Activated T-helper 1 cell treated with anti-CD3 and anti-CD28 coated beads, Interleukin-2, amount 50 U/mL, for 16 hours (primary cell): Measurements from ENCODE around the gene KDM6A.
"Not testable (repeated sequence)": the region's sequence is repeated elsewhere in the genome, so short reads cannot be mapped to it uniquely, and the experiment has no call there.

Experiments
- DNase-seq, 2 donors: peaks; one replicate each; pipeline ENCODE4 v3.0.0-alpha.2; 2020; ENCODE audit warnings: low read depth in 1 of 2, low spot score in 1 of 2

KDM6A gene

DNA sequence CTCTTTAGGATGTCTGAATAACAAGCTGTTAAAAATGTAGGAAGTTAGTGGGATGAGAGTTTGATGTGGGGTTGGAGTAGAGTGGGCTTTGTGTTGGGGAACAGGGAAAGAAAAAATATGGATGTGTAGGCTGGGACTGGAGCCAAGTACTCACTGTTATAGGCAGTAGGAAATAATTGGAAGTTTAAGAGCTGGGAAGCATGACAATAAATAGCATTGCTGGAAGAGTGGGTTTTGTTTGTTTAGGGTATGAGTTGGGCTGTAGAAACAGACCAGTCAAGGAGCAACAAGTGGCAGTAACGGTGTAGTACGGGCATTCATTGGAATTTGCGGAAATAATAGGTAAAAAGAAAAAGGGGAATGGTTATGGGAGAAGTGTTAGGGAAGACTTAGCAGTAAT is 81.6 kb downstream of the KDM6A start:
- DNase-seq = no peak

DNA sequence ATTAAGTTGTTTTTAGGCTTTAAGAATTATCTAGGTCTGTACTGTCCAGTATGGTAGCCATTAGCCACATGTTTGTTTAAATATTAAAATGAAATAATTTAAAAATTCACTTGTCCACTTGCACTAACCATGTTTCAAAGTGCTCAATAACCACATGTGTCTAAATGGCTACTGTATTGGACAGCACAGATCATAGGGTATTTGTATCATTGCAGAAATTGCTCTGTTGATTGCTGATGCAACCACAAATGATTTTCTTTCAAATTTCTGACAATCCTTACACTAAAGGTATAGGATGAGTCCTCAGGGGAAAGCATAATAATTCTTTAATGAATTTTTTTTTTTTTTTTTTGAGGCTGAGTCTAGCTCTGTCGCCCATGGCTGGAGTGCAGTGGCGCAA is 84.9 kb downstream of the KDM6A start:
- no peak for DNase-seq

DNA sequence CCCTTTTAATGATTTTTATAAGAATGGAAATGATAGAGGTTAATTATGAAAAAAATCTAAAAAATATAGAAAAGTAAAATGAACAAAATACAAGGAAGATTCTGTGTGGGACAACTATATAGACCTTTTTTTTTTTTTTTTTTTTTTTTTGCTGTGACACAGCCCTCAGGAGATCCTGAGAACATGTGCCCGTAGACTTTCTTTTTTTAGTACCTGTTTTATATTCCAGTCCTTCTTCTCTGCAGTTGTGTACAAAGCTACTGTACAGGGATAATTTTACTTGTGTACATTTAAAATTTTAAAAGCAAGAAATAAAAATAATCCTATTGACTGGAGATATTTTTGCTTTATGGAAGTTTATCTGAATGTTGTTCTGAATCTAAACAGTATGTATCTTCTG is 85.5 kb downstream of the KDM6A start:
- DNase-seq = no peak

DNA sequence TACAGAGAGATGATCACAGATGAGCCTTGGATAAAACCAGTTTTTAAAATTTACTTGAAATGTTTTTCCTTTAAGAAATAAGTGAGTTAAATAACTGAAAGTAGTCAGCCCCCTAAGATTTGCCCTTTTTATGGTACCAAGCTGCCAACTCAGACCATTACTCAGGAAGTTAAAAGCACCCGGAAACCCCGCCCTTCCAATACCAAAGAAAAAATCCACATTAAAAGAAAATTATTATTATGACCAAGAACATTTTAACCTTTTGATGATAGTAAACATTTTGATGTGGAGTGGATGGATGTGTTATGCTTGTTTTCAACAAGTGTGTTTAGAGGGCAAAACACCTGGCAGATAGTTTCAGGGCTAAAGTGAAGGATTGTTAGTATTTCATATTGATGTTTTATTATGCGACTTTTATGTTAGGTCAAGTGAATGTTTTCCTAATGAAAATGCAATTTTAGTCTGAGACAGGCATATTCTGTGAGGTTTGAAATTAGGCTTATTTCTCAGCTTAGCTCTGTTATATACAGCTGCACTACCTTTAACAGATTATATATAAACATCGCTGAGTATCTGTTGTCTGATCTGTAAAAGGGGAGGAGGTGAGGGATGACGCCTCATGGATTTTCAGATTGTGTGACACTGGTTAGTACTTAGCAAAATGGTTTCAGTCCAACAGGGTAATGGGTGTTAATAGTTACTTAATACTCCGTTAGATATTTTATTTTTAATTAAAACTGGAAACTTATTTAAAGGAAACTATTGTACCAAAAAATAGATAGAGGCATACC is 89.0 kb downstream of the KDM6A start:
- no peak for DNase-seq

DNA sequence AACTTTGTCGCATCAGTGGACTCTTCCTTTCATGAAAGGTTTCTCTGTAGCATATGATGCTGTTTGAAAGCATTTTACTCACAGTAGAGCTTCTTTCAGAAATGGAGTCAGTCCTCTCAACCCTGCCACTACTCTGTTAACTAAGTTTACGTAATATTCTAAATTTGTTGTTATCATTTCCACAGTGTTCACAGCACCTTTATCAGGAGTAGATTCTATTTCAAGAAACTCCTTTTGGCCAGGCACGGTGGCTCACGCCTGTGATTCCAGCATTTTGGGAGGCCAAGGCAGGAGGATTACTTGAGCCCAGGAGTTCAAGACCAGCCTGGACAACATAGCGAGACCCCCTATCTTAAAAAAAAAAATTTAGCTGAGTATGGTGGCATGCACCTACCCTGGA is 90.0 kb downstream of the KDM6A start:
- no peak for DNase-seq

DNA sequence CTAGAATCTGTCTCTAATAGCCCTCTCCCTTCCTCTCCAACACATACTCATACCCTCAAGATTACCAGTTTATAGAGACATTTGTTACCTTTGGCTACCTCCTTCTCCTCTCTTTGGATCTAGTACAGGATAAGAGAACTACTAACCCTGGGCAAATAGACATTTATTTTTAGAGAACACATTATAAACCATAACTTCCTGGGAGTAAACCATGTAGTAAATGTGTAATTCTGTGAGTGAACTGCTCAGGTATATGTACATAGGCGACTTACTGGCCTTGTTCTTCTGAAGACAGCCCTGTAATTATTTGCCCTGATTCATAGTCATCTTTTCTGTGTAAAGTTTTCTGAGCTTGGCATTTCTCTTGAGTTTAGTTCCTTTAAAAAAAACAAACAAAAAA is 94.2 kb downstream of the KDM6A start:
- no peak for DNase-seq

DNA sequence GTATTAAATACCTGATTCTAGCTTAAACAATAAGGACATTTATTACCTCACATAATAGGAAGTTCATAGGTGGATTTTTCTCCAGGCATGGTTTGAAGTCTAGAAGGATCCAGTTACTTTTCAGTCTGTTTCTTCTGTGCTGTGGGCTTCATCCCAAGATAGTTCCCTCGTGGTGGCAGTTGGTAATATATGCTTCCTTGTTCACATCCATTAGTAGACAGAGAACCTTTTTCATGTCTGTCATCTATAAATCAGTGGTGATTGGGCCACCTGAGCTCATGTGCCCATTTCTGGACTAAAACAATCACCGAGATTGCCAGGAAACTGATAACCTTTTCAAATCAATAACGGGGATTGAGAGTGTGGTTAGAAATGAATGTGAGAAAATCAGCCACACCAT is 97.7 kb downstream of the KDM6A start:
- no peak for DNase-seq

DNA sequence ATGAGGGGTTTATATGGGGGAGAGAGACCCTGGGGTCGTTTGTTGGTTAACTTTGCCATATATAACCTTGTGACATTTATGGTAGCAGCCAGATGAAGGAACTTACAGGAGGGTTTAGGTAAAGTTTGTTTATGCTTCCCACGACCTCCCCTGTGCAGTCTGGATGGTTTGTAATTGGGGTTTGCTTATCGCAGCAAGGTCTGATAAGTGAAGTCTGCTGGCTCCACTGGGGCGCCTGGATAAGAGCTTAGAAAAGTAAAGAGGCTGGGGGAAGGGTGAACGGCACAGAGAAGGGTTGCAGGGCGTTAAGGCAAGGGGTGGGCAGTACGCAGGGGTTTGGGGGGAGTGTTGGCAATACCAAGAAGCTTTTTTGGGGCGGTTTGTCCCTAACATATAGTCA is 98.7 kb downstream of the KDM6A start:
- no peak for DNase-seq

DNA sequence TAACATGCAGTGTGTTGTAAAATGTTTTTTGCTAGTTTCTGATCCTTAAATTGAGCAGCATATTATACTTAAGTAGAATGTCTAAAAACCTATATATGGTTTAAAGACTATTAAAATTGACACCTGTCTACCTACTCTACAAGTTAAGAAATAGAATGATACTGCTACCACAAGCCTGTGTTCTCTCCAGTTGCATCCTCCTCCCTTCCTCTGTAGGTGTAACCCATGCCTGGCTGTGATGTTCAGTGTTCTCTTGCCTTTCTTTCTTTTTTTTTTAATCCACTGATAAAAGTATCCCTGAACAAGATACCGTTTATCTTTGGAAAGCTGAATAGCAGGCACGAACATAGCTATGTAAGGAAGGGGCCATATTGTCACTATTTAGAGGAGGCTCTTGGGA is 99.1 kb downstream of the KDM6A start:
- no peak for DNase-seq

DNA sequence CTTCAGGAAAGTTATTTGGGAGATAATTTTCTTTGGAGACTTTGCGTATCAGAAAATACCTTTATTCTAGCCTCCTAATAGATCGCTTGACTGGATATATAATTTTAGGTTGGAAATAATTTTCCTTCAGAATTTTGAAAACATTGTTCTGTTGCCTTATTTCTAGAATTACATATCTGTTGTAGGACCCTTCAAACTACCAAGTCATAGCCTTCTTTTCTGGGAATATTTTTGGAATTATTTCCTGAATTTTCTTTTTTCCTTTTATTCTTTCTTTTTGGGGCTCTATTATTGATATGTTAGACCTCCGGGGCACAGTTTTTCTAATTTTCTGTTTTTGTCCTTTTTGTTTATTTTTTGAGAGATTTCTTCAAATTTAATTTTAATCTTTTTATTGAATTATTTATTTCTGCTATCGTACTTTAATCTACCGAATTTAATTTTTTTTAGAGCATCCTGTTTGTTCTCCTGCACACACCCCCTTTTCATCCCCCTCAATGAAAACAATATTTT is 100.5 kb downstream of the KDM6A start:
- no peak for DNase-seq

DNA sequence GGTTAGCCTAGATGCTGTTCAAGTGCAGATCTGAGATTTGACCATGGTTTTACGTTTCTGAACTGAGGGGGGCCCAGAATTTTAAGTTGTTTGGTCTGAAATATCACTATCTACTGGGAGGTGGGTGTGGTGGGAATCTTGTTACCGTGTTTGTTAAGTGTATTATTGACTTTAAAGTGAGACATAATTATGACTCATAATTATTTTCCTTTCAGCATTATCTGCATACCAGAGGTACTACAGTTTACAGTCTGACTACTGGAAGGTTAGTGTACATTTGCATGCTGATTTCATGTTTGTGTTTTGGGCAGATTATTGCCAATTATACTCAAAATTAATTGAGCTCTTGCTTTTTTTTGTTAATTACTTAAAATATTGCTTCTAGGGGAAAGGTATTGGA is 101.5 kb downstream of the KDM6A start:
- DNase-seq = no peak

DNA sequence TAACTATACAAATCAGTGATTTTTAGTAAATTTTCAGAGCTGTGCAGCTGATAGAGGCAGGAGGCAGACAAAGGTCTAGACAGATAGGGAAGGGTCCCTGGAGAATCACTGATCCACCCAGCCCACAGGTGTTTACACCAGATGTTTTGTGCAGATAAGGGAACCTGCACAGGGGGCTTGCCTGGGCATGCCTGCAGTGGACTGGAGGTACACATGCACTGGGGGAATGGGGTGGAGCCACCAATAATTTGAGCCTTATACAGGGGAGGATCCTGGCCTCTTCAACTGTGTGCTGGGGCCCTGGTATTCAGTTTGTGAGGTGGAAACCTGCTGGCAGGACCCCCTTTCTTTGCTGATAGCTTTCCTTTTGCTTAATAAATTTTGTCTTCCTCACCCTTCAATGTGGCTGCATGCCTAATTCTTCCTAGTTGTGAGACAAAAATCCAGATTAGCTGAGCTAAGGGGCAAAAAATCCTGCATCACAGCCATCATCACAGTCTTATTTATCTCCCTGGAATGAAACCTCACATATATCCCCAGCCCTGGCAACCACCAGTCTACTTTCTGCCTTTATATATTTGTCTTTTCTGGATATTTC is 102.8 kb downstream of the KDM6A start:
- DNase-seq = no peak

DNA sequence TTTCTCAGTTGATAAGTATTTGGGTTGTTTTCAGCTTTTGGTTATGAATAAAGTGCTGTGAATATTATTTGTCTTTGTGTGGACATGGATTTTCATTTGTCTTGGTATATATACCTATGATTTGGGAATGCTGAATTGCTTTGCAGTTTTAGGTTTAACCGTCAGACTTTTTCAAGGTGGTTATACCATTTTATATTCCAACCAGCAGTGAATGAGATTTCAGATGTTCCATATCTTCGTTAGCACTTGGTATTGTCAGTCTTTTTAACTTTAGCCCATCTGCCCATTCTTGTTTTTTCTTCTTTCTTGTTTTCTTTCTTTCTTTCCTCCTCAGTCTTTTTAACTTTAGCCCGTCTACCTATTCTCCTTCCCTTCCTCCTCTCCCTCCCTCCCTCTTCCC is 106.0 kb downstream of the KDM6A start:
- DNase-seq = no peak

DNA sequence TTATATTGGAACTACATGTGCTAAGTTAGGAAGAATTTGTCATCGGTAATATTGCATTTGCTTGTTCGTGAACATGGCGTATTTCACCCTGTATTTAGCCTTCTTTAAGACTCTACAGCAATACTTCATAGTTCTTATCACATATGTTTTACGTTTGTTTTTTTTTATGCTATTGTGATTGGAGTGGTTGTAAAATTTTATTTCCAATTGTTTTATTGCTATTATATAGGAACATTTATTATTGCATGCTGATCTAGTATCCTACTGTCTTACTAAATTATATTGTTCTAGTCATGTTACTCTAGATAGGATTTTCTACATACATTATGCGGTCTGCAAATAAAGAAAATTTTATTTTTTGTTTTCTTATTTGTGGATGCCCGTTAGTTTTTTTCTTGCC is 107.4 kb downstream of the KDM6A start:
- no peak for DNase-seq

DNA sequence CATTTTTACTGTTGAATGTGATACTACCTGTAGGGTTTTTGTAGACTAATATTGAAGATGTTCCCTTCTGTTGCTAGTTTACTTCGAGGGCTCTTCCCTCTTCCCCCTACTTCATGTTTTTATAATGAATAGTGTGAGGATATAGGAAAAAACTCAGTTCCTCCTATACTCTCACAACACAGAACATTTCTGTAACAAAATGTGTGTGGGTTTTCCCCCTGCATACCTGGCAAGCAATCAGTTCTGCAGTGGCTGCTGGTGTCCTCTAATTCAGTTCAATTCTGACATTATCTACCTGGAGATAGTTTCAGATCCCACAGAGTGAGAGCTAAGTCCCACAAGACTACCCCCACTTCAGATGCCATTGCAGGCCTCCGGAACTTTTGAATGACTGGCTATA is 107.9 kb downstream of the KDM6A start:
- DNase-seq = no peak

DNA sequence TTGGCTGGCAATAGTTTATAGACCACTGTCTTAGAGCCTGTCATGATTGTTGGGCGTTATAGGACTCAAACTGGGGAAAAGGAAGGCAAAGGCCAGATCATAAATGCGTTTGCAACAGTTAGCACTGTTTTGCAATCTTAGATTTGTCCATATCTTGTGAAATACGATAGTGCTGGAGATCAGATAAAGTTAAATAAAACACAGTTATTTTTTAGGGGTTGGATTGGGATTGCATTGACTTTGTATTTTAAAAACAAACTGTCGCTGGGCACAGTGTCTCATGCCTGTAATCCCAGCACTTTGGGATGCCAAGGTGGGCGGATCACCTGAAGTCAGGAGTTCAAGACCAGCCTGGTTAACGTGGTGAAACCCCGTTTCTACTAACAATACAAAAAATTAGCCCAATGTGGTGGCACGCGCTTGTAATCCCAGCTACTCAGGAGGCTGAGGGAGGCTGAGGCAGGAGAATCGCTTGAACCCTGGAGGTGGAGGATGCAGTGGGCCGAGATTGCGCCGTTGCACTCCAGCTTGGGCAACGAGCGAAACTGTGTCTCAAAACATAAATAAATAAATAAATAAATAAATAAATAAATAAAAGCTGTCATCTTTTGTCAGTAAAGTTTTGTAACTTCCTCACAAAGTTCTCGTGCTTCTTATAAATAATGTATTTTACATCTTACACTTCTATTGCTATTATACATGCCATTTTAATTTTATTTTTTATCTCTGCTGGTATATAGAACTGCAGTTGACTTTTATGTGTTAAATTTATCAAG is 117.2 kb downstream of the KDM6A start:
- DNase-seq = no peak

DNA sequence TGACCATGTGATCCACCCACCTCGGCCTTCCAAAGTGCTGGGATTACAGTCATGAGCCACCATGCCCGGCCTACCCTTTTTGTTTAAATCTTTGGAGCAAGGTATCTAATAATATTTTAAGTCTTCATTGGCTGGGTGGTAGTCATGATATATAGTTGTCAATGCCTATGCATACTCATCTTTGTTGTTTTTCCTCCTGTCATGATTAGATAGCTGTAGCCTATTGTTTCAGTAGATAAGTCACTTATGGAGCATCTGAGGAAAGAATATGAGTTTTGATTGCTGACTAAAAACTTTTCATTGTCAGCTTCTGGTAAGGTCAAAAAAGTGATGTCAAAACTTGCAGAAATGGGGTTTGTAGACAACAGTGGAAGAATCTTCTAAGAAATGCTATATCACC is 119.8 kb downstream of the KDM6A start:
- DNase-seq = no peak

DNA sequence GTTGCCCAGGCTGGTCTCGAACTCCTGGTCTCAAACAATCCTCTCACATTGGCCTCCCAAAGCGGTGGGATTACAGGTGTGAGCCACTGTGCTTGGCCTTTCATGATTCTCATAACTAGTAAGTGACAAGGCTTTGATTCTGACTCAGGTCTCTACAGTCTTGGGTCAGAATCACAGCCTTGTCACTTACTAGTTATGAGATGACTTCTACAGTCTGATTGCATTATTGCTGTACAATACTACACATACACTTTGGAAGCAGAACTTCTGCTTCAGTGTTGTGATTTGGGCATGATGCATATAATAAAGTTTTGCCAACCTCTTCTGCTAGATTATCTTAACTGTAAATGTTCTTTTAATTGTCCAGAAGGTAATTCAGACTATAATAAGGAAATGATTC is 123.3 kb downstream of the KDM6A start:
- DNase-seq = no peak

DNA sequence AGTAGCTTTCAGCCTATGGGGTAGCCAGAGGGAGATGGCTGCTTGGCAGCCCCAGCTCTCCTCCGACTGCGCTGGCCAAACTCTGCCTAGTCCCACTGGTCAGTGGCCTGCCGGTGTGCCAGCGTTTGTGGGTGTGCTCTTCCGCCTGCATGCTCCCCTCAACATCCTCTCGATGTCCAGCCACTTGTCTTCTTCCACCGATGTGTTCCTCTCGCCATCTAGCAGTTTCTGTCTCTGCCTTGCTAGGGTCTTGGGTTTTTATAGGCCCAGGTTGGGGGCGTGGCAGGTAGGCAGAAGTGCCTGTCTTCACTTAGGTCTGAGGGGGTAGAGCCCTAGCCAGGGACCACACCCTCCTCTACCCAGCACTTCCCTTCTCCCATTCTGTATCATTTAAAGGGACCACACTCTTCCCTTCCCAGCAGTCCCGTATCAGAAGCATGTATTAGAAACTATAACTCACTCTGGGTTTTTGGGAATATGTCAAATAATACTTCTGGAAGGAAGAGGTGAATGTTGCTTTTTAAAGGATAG is 124.4 kb downstream of the KDM6A start:
- no peak for DNase-seq

DNA sequence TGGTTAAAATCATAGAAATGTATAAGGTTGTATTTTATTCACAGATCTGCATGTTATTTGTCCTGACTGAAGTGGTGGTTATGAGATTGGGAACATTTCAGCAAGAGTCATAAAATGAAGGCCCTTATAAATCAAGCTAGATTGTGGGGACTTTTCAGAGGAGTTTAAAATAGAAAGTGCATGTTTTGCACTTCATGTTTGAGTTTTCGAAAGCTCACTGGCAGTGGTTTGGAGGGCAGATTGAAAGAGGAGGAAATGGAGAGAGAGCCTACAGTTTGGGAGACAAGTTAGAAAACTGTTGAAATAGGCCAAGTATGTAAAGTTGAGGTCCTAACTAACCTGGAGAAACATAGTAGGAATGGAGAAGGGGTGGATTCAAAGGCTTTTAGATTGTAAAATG is 124.9 kb downstream of the KDM6A start:
- DNase-seq = no peak

DNA sequence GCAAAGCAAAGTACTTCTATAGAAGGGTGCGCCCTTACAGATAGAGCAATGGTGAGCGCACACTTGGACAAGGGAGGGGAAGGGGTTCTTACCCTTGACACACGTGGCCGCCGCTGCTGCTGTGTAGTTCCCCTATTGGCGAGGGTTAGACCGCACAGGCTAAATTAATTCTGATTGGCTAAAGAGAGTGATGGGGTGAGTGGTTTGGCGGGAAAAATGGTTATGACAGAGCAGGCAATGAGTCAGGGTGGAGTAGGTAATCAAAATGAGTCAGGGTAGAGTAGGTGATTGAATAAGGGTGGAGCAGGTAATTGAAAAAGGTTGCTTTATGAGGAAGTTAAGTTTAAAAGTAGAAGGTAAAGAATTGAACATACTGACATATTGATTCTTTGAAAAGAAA is 126.2 kb downstream of the KDM6A start:
- DNase-seq = not testable (repeated sequence)

DNA sequence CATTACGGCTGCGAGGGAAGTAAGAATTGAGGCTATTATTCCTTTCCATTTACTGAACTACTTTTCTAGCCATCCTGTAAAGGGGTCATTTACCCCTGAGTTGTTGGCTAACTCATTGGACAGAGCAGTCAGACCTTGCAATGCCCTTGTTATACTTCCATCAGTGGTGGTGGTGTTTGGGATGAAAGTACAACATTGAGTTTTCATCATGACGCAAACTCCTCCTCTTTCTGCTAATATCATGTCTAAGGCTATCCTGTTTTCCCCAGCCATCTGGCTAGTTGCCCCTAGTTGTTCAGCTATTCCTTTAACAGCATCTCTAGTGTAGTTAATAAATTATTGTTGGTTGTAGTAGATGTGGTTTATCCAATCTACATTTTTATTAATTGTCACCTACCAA is 126.9 kb downstream of the KDM6A start:
- not testable (repeated sequence) for DNase-seq
